ENCODE results near the gene SPATA31D4.

- TF ChIP-seq CTCF (IDR thresholded peaks at IDR 0.05; ENCODE audit: low read length) = no peak
- TF ChIP-seq EZH2phosphoT487 (IDR thresholded peaks at IDR 0.05; ENCODE audit: low read length) = no peak
- TF ChIP-seq EZH2 (optimal IDR thresholded peaks at IDR 0.05; ENCODE audit: low read depth, low read length) = no peak
Observed at GRCh38 chr9:81879501-81879916, 48.7 kb upstream of the SPATA31D4 start.
